C1 segment of cervical spinal cord (tissue), 14 donors: ENCODE results near the gene ARMC9.
A peak's percentile ranks its signal among the peaks of the same experiment; 100 is the strongest.

Source experiments
- DNase-seq, 14 donors: peaks; one replicate each; lab custom pipeline; 2025; lab: John Stamatoyannopoulos, UW

Gene ARMC9

GRCh38 chr2:231204146-231204545, 5.7 kb downstream of the ARMC9 start:
- DNase-seq: no peak

GRCh38 chr2:231204581-231204980, 6.2 kb downstream of the ARMC9 start:
- DNase-seq: no peak

GRCh38 chr2:231207734-231208133, 9.3 kb downstream of the ARMC9 start:
- DNase-seq: no peak

- no peak for DNase-seq
These were observed 12.4 kb downstream of the ARMC9 start for GRCh38 chr2:231210782-231211181.

GRCh38 chr2:231211486-231211885, 13.1 kb downstream of the ARMC9 start:
- no peak for DNase-seq

GRCh38 chr2:231212329-231212845, 14.0 kb downstream of the ARMC9 start:
- no peak for DNase-seq

GRCh38 chr2:231213931-231214642, 15.7 kb downstream of the ARMC9 start:
- no peak for DNase-seq

GRCh38 chr2:231218366-231218765, 19.9 kb downstream of the ARMC9 start:
- DNase-seq: no peak

GRCh38 chr2:231219289-231219688, 20.9 kb downstream of the ARMC9 start:
- no peak for DNase-seq

GRCh38 chr2:231221761-231222160, 23.3 kb downstream of the ARMC9 start:
- no peak for DNase-seq

- DNase-seq: no peak
These were observed 24.0 kb downstream of the ARMC9 start for GRCh38 chr2:231222318-231223000.

GRCh38 chr2:231223001-231223375, 24.6 kb downstream of the ARMC9 start:
- no peak for DNase-seq

GRCh38 chr2:231223458-231223976, 25.1 kb downstream of the ARMC9 start:
- no peak for DNase-seq

GRCh38 chr2:231227310-231228162, 29.1 kb downstream of the ARMC9 start:
- peak in 10 of 14 donors; percentile 4 to 51 (median 32) for DNase-seq

GRCh38 chr2:231228223-231228622, 29.8 kb downstream of the ARMC9 start:
- no peak for DNase-seq

- peak in 1 of 14 donors; percentile 2 for DNase-seq
These were observed 30.6 kb downstream of the ARMC9 start for GRCh38 chr2:231228974-231229529.

- DNase-seq: no peak
These were observed 36.8 kb downstream of the ARMC9 start for GRCh38 chr2:231235217-231235616.

- DNase-seq: no peak
These were observed 40.3 kb downstream of the ARMC9 start for GRCh38 chr2:231238689-231239088.

- no peak for DNase-seq
These were observed 41.3 kb downstream of the ARMC9 start for GRCh38 chr2:231239751-231240150.

GRCh38 chr2:231241755-231242507, 43.5 kb downstream of the ARMC9 start:
- DNase-seq: peak in 1 of 14 donors; percentile 12

- DNase-seq: no peak
These were observed 45.4 kb downstream of the ARMC9 start for GRCh38 chr2:231243866-231244265.
